ENCODE results near the gene CFD.
A peak's percentile ranks its signal among the peaks of the same experiment; 100 is the strongest.
"Not testable (repeated sequence)": the region's sequence is repeated elsewhere in the genome, so short reads cannot be mapped to it uniquely, and the experiment has no call there.

CFD gene

DNA sequence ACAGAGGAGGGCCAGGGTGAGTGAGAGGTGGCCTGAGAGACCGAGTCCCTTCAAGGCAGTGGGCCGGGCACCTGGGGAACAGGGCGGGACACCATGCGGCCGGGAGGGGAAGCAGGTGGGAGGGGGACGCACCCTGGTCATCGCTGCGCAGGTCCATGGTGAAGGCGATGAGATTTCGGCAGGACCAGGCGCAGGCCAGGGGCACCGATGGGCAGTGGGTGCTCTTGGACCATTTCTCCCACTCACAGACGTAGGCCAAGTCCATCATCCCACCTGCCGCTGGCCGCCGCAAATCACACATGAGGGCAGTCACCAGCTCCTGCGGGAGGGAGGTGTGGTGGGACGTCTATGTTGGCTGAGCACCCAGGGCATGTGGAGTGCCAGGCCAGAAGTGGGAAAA is 31.4 kb downstream of the CFD start:
- TF ChIP-seq CTCF (IDR thresholded peaks at IDR 0.05; ENCODE audit: low read depth, low read length) = no peak

GRCh38 chr19:891421-892200 is 32.1 kb downstream of the CFD start:
- not testable (repeated sequence) for DNase-seq (ENCODE audit: extremely low read depth, low read depth)

More for the DNA sequence above, 31.4 kb downstream of the CFD start:
- DNase-seq (ENCODE audit: extremely low read depth, low read depth) = no peak

DNA sequence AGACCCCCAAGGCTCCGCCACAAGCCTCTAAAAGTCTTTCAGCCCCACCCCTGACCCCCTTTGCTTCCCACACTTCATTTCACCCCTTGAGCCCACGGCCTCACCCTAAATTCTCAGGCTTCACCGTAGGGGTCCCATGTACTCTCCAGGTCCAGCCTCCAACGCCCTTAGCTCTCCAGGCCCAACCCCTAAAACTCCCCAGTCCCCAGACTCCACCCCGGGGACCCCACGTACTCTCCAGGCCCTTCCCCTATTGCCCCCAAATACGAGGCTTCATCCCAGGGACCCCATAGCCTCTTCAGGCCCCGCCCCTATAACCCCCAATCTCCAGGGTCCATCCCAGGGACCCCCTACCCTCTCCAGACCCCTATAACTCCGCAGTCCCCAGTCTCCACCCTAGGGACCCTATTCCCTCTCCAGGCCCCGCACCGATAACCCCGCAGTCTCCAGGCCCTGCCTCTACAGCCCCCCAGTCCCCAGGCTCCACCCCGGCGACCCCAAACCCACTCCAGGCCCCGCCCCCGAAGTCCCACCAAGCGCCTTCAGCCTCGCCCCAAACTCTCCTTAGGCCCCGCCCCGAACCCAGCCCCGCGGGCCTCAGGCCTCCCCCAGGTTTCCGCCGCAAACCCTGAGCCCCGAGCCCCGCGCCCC is 32.9 kb downstream of the CFD start:
- DNase-seq (ENCODE audit: extremely low read depth, low read depth) = no peak
- TF ChIP-seq CTCF (IDR thresholded peaks at IDR 0.05; ENCODE audit: low read depth, low read length) = no peak

GRCh38 chr19:892894-893689 is 33.6 kb downstream of the CFD start, which contains the start of the genes MED16 and RNU6-9:
TSS of gene MED16 (minus strand) at chr19:893187. CDS start at chr19:891131, 2,056 bp downstream.
TSS of gene RNU6-9 (plus strand) at chr19:893484.
- DNase-seq (ENCODE audit: extremely low read depth, low read depth) = peak; percentile 88
- TF ChIP-seq CTCF (IDR thresholded peaks at IDR 0.05; ENCODE audit: low read depth, low read length) = no peak

DNA sequence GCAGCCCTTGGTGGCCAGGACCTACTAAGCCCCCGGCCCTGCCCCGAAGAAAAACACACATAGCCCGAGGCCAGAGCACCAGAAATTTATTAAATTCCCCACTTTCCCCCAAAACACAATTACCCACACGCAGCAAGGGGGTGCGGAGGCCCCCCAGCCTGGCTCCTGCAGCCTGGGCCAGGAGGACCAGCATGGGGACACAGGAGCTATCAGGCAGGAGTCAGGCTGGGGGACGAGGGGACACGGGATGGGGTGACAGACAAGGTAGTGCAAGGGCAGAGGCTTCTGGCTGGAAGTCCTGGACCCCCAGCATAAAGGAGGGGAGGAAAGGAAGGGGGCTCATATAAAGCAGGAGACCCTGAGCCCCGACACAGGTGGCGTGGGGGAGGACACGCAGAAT is 37.0 kb downstream of the CFD start:
- no peak for TF ChIP-seq CTCF (IDR thresholded peaks at IDR 0.05; ENCODE audit: low read depth, low read length)
- DNase-seq (ENCODE audit: extremely low read depth, low read depth) = no peak

GRCh38 chr19:896999-897398 is 37.5 kb downstream of the CFD start:
- no peak for TF ChIP-seq CTCF (IDR thresholded peaks at IDR 0.05; ENCODE audit: low read depth, low read length)
- no peak for DNase-seq (ENCODE audit: extremely low read depth, low read depth)

DNA sequence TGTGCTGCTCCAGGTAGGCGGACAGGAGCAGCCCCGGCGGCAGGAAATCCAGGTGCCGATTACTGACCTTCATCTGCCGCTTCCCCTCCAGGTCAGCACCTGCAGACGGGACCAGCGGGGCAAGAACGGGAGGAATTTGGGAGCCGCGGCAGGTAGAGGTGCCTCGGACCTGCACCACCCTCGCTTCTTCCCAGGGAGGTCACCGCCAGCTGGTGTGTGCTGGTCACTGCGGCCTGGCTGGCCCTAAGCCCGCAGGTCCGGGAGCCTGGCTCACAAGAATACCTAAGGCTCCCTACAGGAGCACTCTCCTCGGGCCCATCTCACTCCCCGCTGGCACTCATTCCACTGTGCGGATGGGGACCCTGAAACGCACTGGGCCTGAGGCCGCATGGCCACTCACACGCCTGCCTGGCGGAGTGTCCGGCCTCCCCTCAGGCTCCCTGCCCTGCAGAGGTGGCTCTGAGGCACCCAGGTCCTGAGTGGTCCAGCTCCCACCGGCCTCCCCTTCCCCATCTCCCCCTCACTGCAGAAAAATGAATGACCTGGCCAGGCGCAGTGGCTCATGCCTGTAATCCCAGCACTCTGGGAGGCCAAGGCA is 38.1 kb downstream of the CFD start:
- DNase-seq (ENCODE audit: extremely low read depth, low read depth) = no peak
- no peak for TF ChIP-seq CTCF (IDR thresholded peaks at IDR 0.05; ENCODE audit: low read depth, low read length)

All from AG09319 (cell line).